ENCODE measurements around the gene BSND. TPM values are rescaled to one million over a fixed set of nuclear protein-coding genes. Genes with fewer than 3 reads are reported as not detected.

Gene BSND
- total and polyA plus RNA-seq, 4 donors = 0.02 TPM; not detected in 3

GRCh38 chr1:54972436-54972835 lies 26.3 kb upstream of the BSND start:
- Histone ChIP-seq H3K9me3 (ENCODE audit: control insufficient read depth in 4 of 4, insufficient read depth in 3 of 4, low read length in 3 of 4) (no peaks in the 10 kb centered on the region), H3K36me3 (ENCODE audit: control insufficient read depth in 4 of 4, insufficient read depth in 4 of 4, low read length in 4 of 4) (no peaks in the 10 kb centered on the region), H3K27ac (ENCODE audit: low read depth in 1 of 2, low read length in 1 of 2) (no peak overlapping the region), H3K4me3 (no peak overlapping the region), H3K9ac (ENCODE audit: insufficient read depth in 1 of 2, low read length in 2 of 2) (no peak overlapping the region), H3K4me1 (ENCODE audit: control insufficient read depth in 5 of 5, insufficient read depth in 5 of 5, low read length in 5 of 5) (peaks cover 0 to 4% (median 0%) of the 10 kb centered on the region in 5 donors), H3K27me3 (ENCODE audit: control insufficient read depth in 3 of 3, insufficient read depth in 3 of 3, low read length in 2 of 3) (no peaks in the 10 kb centered on the region)
- 89 to 95% methylated on average over 4 of the region's 4 CpGs for WGBS, 2 donors
- TF ChIP-seq CTCF (IDR thresholded peaks at IDR 0.05; ENCODE audit: control extremely low read depth, extremely low read depth) = no peak
- no peak for ATAC-seq (ENCODE audit: insufficient read depth, low FRiP score)
- no peak for DNase-seq

- no peaks in the 10 kb centered on the region for H3K9me3 ChIP-seq (ENCODE audit: control insufficient read depth in 4 of 4, insufficient read depth in 3 of 4, low read length in 3 of 4)
- DNase-seq (peak; percentile 66 to 83 (median 81)), ATAC-seq (ENCODE audit: insufficient read depth, low FRiP score) (peak; percentile 55)
- no peaks in the 10 kb centered on the region for H3K36me3 ChIP-seq (ENCODE audit: control insufficient read depth in 4 of 4, insufficient read depth in 4 of 4, low read length in 4 of 4)
- WGBS, 2 donors = 32 to 35% methylated on average over 5 of the region's 5 CpGs
- no peak overlapping the region for H3K4me3 ChIP-seq
- no peak for TF ChIP-seq CTCF (IDR thresholded peaks at IDR 0.05; ENCODE audit: control extremely low read depth, extremely low read depth)
- H3K27me3 ChIP-seq (ENCODE audit: control insufficient read depth in 3 of 3, insufficient read depth in 3 of 3, low read length in 2 of 3) = peaks cover 0 to 2% (median 0%) of the 10 kb centered on the region in 3 donors
- H3K4me1 ChIP-seq (ENCODE audit: control insufficient read depth in 5 of 5, insufficient read depth in 5 of 5, low read length in 5 of 5) = peaks cover 0 to 4% (median 0%) of the 10 kb centered on the region in 5 donors
- no peak overlapping the region for H3K9ac ChIP-seq (ENCODE audit: insufficient read depth in 1 of 2, low read length in 2 of 2)
- peak overlapping the region in 1 of 2 donors; percentile 6 for H3K27ac ChIP-seq (ENCODE audit: low read depth in 1 of 2, low read length in 1 of 2)
These were observed 25.4 kb upstream of the BSND start for GRCh38 chr1:54973205-54973921.

- Histone ChIP-seq H3K27me3 (ENCODE audit: control insufficient read depth in 3 of 3, insufficient read depth in 3 of 3, low read length in 2 of 3) (peaks cover 0 to 9% (median 9%) of the 10 kb centered on the region in 3 donors), H3K9me3 (ENCODE audit: control insufficient read depth in 4 of 4, insufficient read depth in 3 of 4, low read length in 3 of 4) (no peaks in the 10 kb centered on the region), H3K9ac (ENCODE audit: insufficient read depth in 1 of 2, low read length in 2 of 2) (no peak overlapping the region), H3K27ac (ENCODE audit: low read depth in 1 of 2, low read length in 1 of 2) (no peak overlapping the region), H3K36me3 (ENCODE audit: control insufficient read depth in 4 of 4, insufficient read depth in 4 of 4, low read length in 4 of 4) (no peaks in the 10 kb centered on the region), H3K4me3 (no peak overlapping the region), H3K4me1 (ENCODE audit: control insufficient read depth in 5 of 5, insufficient read depth in 5 of 5, low read length in 5 of 5) (peaks cover 0 to 6% (median 0%) of the 10 kb centered on the region in 5 donors)
- WGBS, 2 donors = 70 to 80% methylated on average over 4 of the region's 4 CpGs
- ATAC-seq (ENCODE audit: insufficient read depth, low FRiP score) = no peak
- no peak for TF ChIP-seq CTCF (IDR thresholded peaks at IDR 0.05; ENCODE audit: control extremely low read depth, extremely low read depth)
- DNase-seq = peak in 1 of 3 donors; percentile 20
These were observed 23.2 kb upstream of the BSND start for GRCh38 chr1:54975356-54976108.
